Measurements from ENCODE around the gene SNX30.

- TF ChIP-seq EZH2phosphoT487 (IDR thresholded peaks at IDR 0.05; ENCODE audit: borderline replicate concordance) = no peak
- no peak for TF ChIP-seq CTCF (conservative IDR thresholded peaks at IDR 0.05; ENCODE audit: low read length)
Observed at GRCh38 chr9:112780450-112781036, 30.0 kb downstream of the SNX30 start.
